ENCODE results near the gene RHEBL1. TPM values are rescaled to one million over a fixed set of nuclear protein-coding genes. Genes with fewer than 3 reads are reported as not detected.
"Not testable (repeated sequence)": the region's sequence is repeated elsewhere in the genome, so short reads cannot be mapped to it uniquely, and the experiment has no call there.

RHEBL1 gene
- total RNA-seq, 4 donors from 2014 or later = 0.46 to 0.71 TPM; not detected in 2

DNA sequence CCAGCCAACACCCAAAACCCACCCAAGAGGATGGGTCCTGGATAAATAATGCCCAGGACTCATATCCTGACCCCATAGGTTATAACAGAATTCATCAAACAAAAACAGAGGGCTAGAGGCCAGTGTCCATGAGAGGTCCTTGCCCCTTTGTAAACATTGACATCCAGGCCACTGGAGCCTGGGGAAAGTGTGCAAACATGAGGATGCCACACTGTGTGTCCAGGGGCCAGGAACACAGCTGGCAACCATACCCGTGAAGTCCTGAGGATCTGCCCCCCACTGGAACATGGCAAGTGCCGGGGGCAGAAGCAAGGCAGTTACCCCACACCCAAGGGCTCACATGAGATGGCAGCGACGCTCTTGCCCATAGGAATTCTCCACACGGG lies 5.0 kb downstream of the RHEBL1 start:
- Histone ChIP-seq H3K27ac (no peak overlapping the region), H3K27me3 (no peaks in the 10 kb centered on the region), H3K36me3 (no peaks in the 10 kb centered on the region), H3K4me1 (peaks cover 10 to 15% of the 10 kb centered on the region in 2 donors), H3K9me3 (no peaks in the 10 kb centered on the region), H3K4me3 (no peak overlapping the region)
- in situ Hi-C loops (cut with MboI; ENCODE audit: low sequenced_read_pairs in 4 of 4) = loop anchor here in 2 of 4 donors (10.0 kb wide), 2 partner anchors 50 to 170 kb away; partner anchors contain the start of gene LMBR1L (in 2 of the 2)
- DNase-seq (no peak), ATAC-seq (no peak)
- intact Hi-C loops (cut with DNase I; ENCODE audit: low total_unique reads) = loop anchor here (5.0 kb wide), 1 partner anchor 347 kb away; the partner anchor contains the start of gene CCNT1
- TF ChIP-seq, protein P1, sequence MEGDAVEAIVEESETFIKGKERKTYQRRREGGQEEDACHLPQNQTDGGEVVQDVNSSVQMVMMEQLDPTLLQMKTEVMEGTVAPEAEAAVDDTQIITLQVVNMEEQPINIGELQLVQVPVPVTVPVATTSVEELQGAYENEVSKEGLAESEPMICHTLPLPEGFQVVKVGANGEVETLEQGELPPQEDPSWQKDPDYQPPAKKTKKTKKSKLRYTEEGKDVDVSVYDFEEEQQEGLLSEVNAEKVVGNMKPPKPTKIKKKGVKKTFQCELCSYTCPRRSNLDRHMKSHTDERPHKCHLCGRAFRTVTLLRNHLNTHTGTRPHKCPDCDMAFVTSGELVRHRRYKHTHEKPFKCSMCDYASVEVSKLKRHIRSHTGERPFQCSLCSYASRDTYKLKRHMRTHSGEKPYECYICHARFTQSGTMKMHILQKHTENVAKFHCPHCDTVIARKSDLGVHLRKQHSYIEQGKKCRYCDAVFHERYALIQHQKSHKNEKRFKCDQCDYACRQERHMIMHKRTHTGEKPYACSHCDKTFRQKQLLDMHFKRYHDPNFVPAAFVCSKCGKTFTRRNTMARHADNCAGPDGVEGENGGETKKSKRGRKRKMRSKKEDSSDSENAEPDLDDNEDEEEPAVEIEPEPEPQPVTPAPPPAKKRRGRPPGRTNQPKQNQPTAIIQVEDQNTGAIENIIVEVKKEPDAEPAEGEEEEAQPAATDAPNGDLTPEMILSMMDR (IDR thresholded peaks at IDR 0.05 in 4 of 5, conservative IDR thresholded peaks at IDR 0.05 in 1 of 5) = no peak
- TF ChIP-seq POLR2A (IDR thresholded peaks at IDR 0.05) = no peak

DNA sequence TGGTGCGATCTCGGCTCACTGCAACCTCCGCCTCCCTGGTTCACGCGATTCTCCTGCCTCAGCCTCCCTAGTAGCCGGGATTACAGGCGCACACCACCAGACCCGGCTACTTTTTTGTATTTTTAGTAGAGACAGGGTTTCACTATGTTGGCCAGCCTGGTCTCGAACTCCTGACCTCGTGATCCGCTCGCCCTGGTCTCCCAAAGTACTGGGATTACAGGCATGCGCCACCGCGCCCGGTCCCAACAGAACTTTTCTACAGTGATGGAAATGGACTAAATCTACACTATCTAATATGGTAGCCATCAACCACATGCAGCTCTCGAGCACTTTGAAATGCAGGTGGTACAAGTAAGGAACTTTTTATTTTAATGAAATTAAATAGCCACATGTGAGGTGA lies 7.9 kb downstream of the RHEBL1 start:
- ATAC-seq, DNase-seq, H3K4me3 ChIP-seq, H3K27me3 ChIP-seq, H3K9me3 ChIP-seq, H3K36me3 ChIP-seq: not testable (repeated sequence)
- in situ Hi-C loops (cut with MboI; ENCODE audit: low sequenced_read_pairs in 4 of 4) = loop anchor here in 2 of 4 donors (10.0 kb wide), 2 partner anchors 53 to 173 kb away; partner anchors contain the start of gene LMBR1L (in 2 of the 2)
- H3K4me1 ChIP-seq = peaks cover 26 to 31% of the 10 kb centered on the region in 2 donors
- intact Hi-C loops (cut with DNase I; ENCODE audit: low total_unique reads) = loop anchor here (2.0 to 5.0 kb wide), 4 partner anchors 49 to 345 kb away; partner anchors contain the start of genes CCNT1, LMBR1L and TUBA1B
- H3K27ac ChIP-seq = peak overlapping the region in 3 of 4 donors; percentile 97 to 100 (median 100)

DNA sequence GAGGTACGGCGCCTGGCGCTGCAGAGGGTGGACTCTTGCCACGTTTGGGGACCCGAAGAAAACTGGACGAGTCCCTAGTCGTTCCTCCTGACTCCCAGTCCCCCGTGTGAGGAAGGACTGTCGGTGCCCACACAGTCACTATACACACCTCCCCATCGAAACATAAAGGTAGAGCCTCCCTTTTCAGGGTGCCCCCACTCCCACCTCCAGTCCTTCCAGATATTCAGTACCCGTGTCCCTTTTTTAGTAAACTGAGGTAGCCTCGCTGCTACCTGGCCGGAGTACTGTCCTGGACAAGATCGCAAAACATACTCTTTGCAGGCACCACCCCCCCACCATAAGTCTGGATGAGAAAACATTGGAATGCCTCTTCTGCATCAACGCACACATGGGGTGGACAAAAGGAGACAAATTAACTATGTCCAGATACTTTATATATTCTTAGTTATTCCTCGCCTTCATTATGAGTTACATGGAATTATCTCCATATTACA lies 8.6 kb downstream of the RHEBL1 start:
- peaks cover 34 to 38% of the 10 kb centered on the region in 2 donors for H3K4me1 ChIP-seq
- peak overlapping the region; percentile 97 to 100 (median 99) for H3K27ac ChIP-seq
- DNase-seq = no peak
- no peaks in the 10 kb centered on the region for H3K36me3 ChIP-seq
- TF ChIP-seq, protein P1 (IDR thresholded peaks at IDR 0.05 in 4 of 5, conservative IDR thresholded peaks at IDR 0.05 in 1 of 5) = no peak
- TF ChIP-seq POLR2A (IDR thresholded peaks at IDR 0.05) = no peak
- intact Hi-C loops (cut with DNase I; ENCODE audit: low total_unique reads) (loop anchor here (2.0 to 5.0 kb wide), 3 partner anchors 50 to 344 kb away; partner anchors contain the start of genes CCNT1, LMBR1L and TUBA1B), in situ Hi-C loops (cut with MboI; ENCODE audit: low sequenced_read_pairs in 4 of 4) (loop anchor here in 2 of 4 donors (10.0 kb wide), 2 partner anchors 54 to 174 kb away; partner anchors contain the start of gene LMBR1L (in 2 of the 2))
- ATAC-seq = no peak
- H3K4me3 ChIP-seq = peak overlapping the region; percentile 83 to 100 (median 94)
- H3K9me3 ChIP-seq = no peaks in the 10 kb centered on the region
- H3K27me3 ChIP-seq = no peaks in the 10 kb centered on the region

DNA sequence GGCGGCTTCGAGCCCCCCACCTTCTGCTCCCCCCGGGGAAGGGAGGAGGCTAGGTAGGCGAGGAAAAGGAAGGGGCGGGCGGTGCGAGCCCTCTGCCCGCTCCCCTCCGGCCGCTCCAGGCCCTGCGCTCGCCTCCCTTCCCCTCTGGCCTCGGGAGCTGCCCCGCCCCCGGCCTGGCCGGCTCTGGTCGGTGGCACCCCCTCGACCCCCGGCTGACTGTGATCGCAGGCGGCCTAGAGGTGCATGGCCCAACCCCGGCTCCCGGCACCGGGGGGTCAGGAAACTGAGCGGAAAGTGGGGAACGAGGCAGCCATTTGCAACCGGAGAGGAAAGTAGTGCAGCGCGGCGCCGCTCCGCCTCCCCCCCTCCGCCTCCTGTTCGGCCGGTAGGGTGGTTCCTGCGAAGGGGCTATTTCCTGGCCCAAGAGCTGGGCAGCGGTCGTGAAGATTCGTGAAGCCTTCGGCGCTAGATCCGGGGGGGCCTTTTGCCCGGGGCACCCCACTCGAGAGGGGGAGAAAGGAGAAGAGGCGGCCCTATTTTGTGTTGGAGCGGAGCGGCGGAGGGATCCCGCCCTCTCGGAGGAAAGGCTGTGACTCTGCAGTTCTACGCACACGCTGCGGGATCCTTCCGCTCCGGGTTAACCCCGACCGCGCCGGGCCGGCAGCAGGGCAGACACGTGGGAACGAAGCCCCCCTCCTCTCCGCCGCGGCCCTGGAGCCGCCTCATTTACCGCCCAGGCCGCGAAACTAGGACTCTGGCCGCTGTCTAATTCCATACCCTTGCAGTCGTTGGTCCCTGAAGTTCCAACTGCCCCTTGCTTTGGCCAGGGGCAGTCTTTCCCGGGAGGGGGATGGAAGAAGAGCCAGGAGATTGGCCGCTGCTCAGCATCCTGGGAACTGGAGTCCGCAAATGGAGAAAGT lies 9.3 kb downstream of the RHEBL1 start, which contains the start of gene KMT2D:
TSS of gene KMT2D (minus strand) at position 558 of the 920 bp plus-strand sequence. CDS start 5,470 bp downstream, outside the sequence.
- intact Hi-C loops (cut with DNase I; ENCODE audit: low total_unique reads) = loop anchor here (2.0 to 5.0 kb wide), 3 partner anchors 50 to 343 kb away; partner anchors contain the start of genes CCNT1, LMBR1L and TUBA1B
- TF ChIP-seq POLR2A (IDR thresholded peaks at IDR 0.05) = peak; percentile 69 to 76
- TF ChIP-seq, protein P1 (IDR thresholded peaks at IDR 0.05 in 4 of 5, conservative IDR thresholded peaks at IDR 0.05 in 1 of 5) = peak; percentile 36 to 83 (median 63)
- Histone ChIP-seq H3K4me1 (peaks cover 41 to 45% of the 10 kb centered on the region in 2 donors), H3K36me3 (no peaks in the 10 kb centered on the region), H3K9me3 (no peaks in the 10 kb centered on the region), H3K27ac (peak within 1 kb of the TSS; percentile 97 to 100 (median 99)), H3K4me3 (peak within 1 kb of the TSS; percentile 83 to 100 (median 94)), H3K27me3 (no peaks in the 10 kb centered on the region)
- peak; percentile 83 to 89 for DNase-seq
- in situ Hi-C loops (cut with MboI; ENCODE audit: low sequenced_read_pairs in 4 of 4) = loop anchor here in 2 of 4 donors (10.0 kb wide), 2 partner anchors 54 to 174 kb away; partner anchors contain the start of gene LMBR1L (in 2 of the 2)
- ATAC-seq = peak; percentile 79

All from gastrocnemius medialis (tissue), 4 donors.